SK-N-SH (cell line): ENCODE data around the gene CCL17. TPM values are rescaled to one million over a fixed set of nuclear protein-coding genes. Genes with fewer than 3 reads are reported as not detected.

ENCODE experiments used
- CTCF ChIA-PET: fragments of 300-600, 350-600 bp; formaldehyde crosslinking; extraction: SDS; loops from one replicate; lab custom pipeline; 2021; lab: Yijun Ruan, JAX
- POLR2A ChIA-PET: fragments of 350-600 bp; sonication (Branson Sonifier 250); formaldehyde crosslinking; extraction: SDS; loops from one replicate; lab custom pipeline; 2020; ENCODE audit warnings: antibody characterized with exemption, inconsistent platforms; lab: Yijun Ruan, JAX
- DNase-seq: peaks from one replicate; pipeline ENCODE4 v3.0.0; 2012
- H2AFZ ChIP-seq: fragments of 200-600 bp; sonication (generic); 2 replicates; pipeline ENCODE4 v1.8.1; 2016; ENCODE audit warnings: antibody characterized with exemption, mild to moderate bottlenecking, low read depth
- H3F3A ChIP-seq: fragments of 200-600 bp; sonication (generic); replicated peaks from 2 replicates; pipeline ENCODE3; 2016; ENCODE audit warnings: antibody characterized with exemption, mild to moderate bottlenecking; ENCODE audit not compliant: insufficient read depth
- H3K27ac ChIP-seq, 2 experiments: fragments of 200-500 bp in 1 of 2; fragments of 200-600 bp in 1 of 2; sonication (Bioruptor generic) in 1 of 2; sonication (generic), shearing (Covaris generic) in 1 of 2; 2 replicates each; pipeline versions ENCODE4 v1.5.1 to v1.6.1; 2014 to 2016; ENCODE audit warnings: low read depth in 2 of 2, inconsistent platforms in 1 of 2, low read length in 1 of 2, mild to moderate bottlenecking in 1 of 2, mixed read lengths in 1 of 2
- H3K27me3 ChIP-seq: fragments of 200-600 bp; sonication (generic), shearing (Covaris generic); 2 replicates; pipeline ENCODE4 v1.6.1; 2016; ENCODE audit warnings: mixed run types; ENCODE audit not compliant: insufficient read depth
- H3K36me3 ChIP-seq, 2 experiments: fragments of 200-500 bp in 1 of 2; fragments of 200-600 bp in 1 of 2; sonication (Bioruptor generic) in 1 of 2; sonication (generic) in 1 of 2; replicated peaks in 1 of 2; 2 replicates each; pipeline versions ENCODE3 to v1.5.1; 2014 to 2016; ENCODE audit warnings: low read length in 1 of 2, mild to moderate bottlenecking in 1 of 2; ENCODE audit not compliant: insufficient read depth in 2 of 2, control insufficient read depth in 1 of 2
- H3K4me1 ChIP-seq, 2 experiments: fragments of 200-500 bp in 1 of 2; fragments of 200-600 bp in 1 of 2; sonication (Bioruptor generic) in 1 of 2; sonication (generic), shearing (Covaris generic) in 1 of 2; 2 replicates each; pipeline versions ENCODE4 v1.5.1 to v1.6.1; 2014 to 2016; ENCODE audit warnings: low read depth in 1 of 2, low read length in 1 of 2, mixed run types in 1 of 2; ENCODE audit not compliant: insufficient read depth in 2 of 2, control insufficient read depth in 1 of 2
- H3K4me2 ChIP-seq: fragments of 200-600 bp; sonication (generic), shearing (Covaris generic); 2 replicates; pipeline ENCODE4 v1.6.1; 2017; ENCODE audit warnings: mixed run types
- H3K4me3 ChIP-seq, 2 experiments: fragments of 200-500 bp in 1 of 2; fragments of 200-600 bp in 1 of 2; sonication (Bioruptor generic) in 1 of 2; sonication (generic), shearing (Covaris generic) in 1 of 2; 2 replicates each; pipeline versions ENCODE4 v1.5.1 to v1.8.1; 2014 to 2016; ENCODE audit warnings: low read depth in 2 of 2, inconsistent platforms in 1 of 2, low read length in 1 of 2, mild to moderate bottlenecking in 1 of 2, mixed read lengths in 1 of 2, moderate library complexity in 1 of 2
- H3K79me2 ChIP-seq: fragments of 200-600 bp; sonication (generic); 2 replicates; pipeline ENCODE4 v1.8.1; 2017; ENCODE audit warnings: mild to moderate bottlenecking; ENCODE audit not compliant: insufficient read depth
- H3K9ac ChIP-seq: fragments of 200-600 bp; sonication (generic); 2 replicates; pipeline ENCODE4 v1.6.1; 2017; ENCODE audit warnings: mixed run types
- H3K9me2 ChIP-seq: fragments of 200-600 bp; sonication (generic); 2 replicates; pipeline ENCODE4 v1.6.1; 2017; ENCODE audit warnings: mixed run types
- H3K9me3 ChIP-seq: fragments of 200-600 bp; sonication (generic); 2 replicates; pipeline ENCODE4 v1.6.1; 2017; ENCODE audit warnings: mixed run types, mild to moderate bottlenecking, moderate library complexity
- H4K20me1 ChIP-seq: fragments of 200-600 bp; sonication (generic); 2 replicates; pipeline ENCODE4 v1.6.1; 2017; ENCODE audit warnings: mild to moderate bottlenecking, mixed run types; ENCODE audit not compliant: insufficient read depth
- CHD2 ChIP-seq: fragments of 150-350 bp; IDR thresholded peaks from 2 replicates; pipeline ENCODE4 v1.6.1; 2018; ENCODE audit warnings: low read length; ENCODE audit not compliant: partially characterized antibody
- ELF1 ChIP-seq: IDR thresholded peaks from 2 replicates; pipeline ENCODE4 v1.4.0; 2012
- EP300 ChIP-seq, 2 experiments: IDR thresholded peaks; 2 replicates each; pipeline versions ENCODE4 v1.4.0 to v1.6.1; 2012; ENCODE audit warnings: borderline replicate concordance in 1 of 2, low read depth in 1 of 2, low read length in 1 of 2
- FOXJ3 ChIP-seq: sonication (generic); formaldehyde crosslinking; IDR thresholded peaks from 2 replicates; pipeline ENCODE4 v1.5.1; 2020; ENCODE audit warnings: mild to moderate bottlenecking, missing genetic modification reagents
- IRF3 ChIP-seq: fragments of 150-350 bp; IDR thresholded peaks from 2 replicates; pipeline ENCODE4 v1.6.1; 2016; ENCODE audit warnings: mild to moderate bottlenecking, low read depth, low read length
- JUND ChIP-seq: IDR thresholded peaks from 2 replicates; pipeline ENCODE4 v1.4.0; 2012
- MXI1 ChIP-seq: IDR thresholded peaks from 2 replicates; pipeline ENCODE4 v1.6.1; 2012; ENCODE audit warnings: mild to moderate bottlenecking, low read depth, low read length, improper control_type of control experiment
- NFIC ChIP-seq: IDR thresholded peaks from 2 replicates; pipeline ENCODE4 v1.4.0; 2012; ENCODE audit warnings: borderline replicate concordance
- PBX3 ChIP-seq: IDR thresholded peaks from 2 replicates; pipeline ENCODE4; 2012
- RCOR1 ChIP-seq: fragments of 150-350 bp; IDR thresholded peaks from 2 replicates; pipeline ENCODE4 v1.6.1; 2017; ENCODE audit warnings: antibody characterized with exemption, low read length
- REST ChIP-seq: IDR thresholded peaks from 2 replicates; pipeline ENCODE4 v1.6.1; 2012; ENCODE audit warnings: mild to moderate bottlenecking, low read depth, low read length, moderate library complexity
- RFX5 ChIP-seq: IDR thresholded peaks from 2 replicates; pipeline ENCODE4 v1.6.1; 2012; ENCODE audit warnings: mild to moderate bottlenecking, improper control_type of control experiment, low read length
- SIN3A ChIP-seq: IDR thresholded peaks from 2 replicates; pipeline ENCODE4 v1.6.1; 2012; ENCODE audit warnings: low read depth, mild to moderate bottlenecking, low read length, moderate library complexity, borderline replicate concordance
- TCF12 ChIP-seq: IDR thresholded peaks from 2 replicates; pipeline ENCODE4 v1.4.0; 2012
- TEAD4 ChIP-seq: IDR thresholded peaks from 2 replicates; pipeline ENCODE4 v1.4.0; 2012; ENCODE audit warnings: mild to moderate bottlenecking, borderline replicate concordance; ENCODE audit not compliant: insufficient read depth
- ZBTB33 ChIP-seq: IDR thresholded peaks from 2 replicates; pipeline ENCODE4 v1.4.0; 2012; ENCODE audit warnings: low read depth, borderline replicate concordance
- WGBS: methylation state at CpG from one replicate; pipeline ENCODE4 v1.1.6; 2017; ENCODE audit warnings: low lambda C conversion rate; 5-methylcytosine and 5-hydroxymethylcytosine counted together
- polyA plus RNA-seq, 3 experiments: library from polyadenylated mRNA; depleted of rRNA; stranded (reverse); fragments of >200 nt; gene quantifications; 2 replicates each; pipeline ENCODE4 v1.2.3, GENCODE V29; 2012
- TF ChIP-seq, protein P1 (sequence below): fragments of 150-350 bp; IDR thresholded peaks from 2 replicates; pipeline ENCODE4 v1.6.1; 2017; ENCODE audit warnings: antibody characterized with exemption, low read length, low read depth, borderline replicate concordance

The CCL17 gene
- polyA plus RNA-seq, 1 of the 3 experiments (the other 2 are of a cell fraction), result not detected

DNA sequence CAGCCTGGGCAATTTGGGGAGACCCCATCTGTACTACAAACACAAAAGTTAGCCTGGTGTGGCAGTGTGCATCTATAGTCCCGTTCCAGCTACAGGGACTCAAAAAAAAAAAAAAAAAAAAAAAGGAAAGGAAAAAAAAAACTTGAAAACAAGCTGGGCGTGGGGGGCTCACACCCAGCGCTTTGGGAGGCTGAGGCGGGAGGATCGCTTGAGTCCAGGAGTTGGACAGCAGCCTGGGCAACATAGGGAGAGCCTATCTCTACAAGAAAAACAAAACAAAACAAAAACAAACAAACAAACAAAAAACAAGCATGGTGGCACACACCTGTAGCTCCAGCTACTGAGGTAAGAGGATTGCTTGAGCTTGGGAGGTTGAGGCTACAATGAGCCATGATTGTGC is 12.9 kb upstream of the CCL17 start:
- no peak for TF ChIP-seq REST
- no peak for TF ChIP-seq EP300 (IDR thresholded peaks at IDR 0.05; ENCODE audit: borderline replicate concordance in 1 of 2, low read depth in 1 of 2, low read length in 1 of 2)
- TF ChIP-seq, protein P1, sequence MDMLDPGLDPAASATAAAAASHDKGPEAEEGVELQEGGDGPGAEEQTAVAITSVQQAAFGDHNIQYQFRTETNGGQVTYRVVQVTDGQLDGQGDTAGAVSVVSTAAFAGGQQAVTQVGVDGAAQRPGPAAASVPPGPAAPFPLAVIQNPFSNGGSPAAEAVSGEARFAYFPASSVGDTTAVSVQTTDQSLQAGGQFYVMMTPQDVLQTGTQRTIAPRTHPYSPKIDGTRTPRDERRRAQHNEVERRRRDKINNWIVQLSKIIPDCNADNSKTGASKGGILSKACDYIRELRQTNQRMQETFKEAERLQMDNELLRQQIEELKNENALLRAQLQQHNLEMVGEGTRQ, result no peak
- no peak for TF ChIP-seq CHD2
- no peak for TF ChIP-seq ZBTB33
- TF ChIP-seq MXI1, result no peak
- TF ChIP-seq TEAD4, result no peak
- TF ChIP-seq IRF3, result no peak
- 72% methylated on average over 5 of the region's 5 CpGs for WGBS
- Histone ChIP-seq H3K27me3 (no peaks in the 10 kb centered on the region), H3K4me3 (no peak overlapping the region), H2AFZ (no peak overlapping the region), H3K4me2 (no peak overlapping the region), H3K79me2 (no peaks in the 10 kb centered on the region), H3K27ac (no peak overlapping the region), H3K9me3 (no peaks in the 10 kb centered on the region), H3F3A (no peaks in the 10 kb centered on the region), H3K9me2 (no peaks in the 10 kb centered on the region), H3K9ac (no peak overlapping the region), H4K20me1 (no peaks in the 10 kb centered on the region), H3K4me1 (no peaks in the 10 kb centered on the region), H3K36me3 (no peaks in the 10 kb centered on the region)
- ChIA-PET CTCF (interaction anchor here (1.3 to 1.5 kb wide), 2 partner anchors 22 to 131 kb away, joined by 3 read pairs; no protein-coding TSS in a partner anchor), POLR2A (no interaction called here)
- DNase-seq, result no peak

DNA sequence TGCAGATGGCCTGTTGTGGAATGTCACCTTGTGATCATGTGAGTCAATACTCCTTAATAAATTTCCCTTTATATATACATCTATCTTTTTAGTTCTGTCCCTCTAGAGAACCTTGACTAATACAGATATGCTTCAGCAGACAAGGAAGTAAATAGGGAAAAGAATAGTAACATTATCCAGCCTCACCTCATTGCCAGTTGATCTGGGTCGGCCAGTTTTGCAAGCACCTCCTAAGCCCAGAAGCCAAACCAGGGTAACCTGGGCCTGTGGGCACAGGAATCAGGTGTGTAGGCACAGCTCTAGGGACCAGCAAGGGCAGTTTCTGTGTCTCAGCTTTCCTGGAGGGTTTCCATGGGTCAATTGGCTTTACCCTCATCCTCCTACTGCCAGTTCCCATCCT is 11.9 kb upstream of the CCL17 start:
- 63% methylated on average over 1 of the region's 1 CpG for WGBS
- Histone ChIP-seq H3K9me3 (no peaks in the 10 kb centered on the region), H3F3A (no peaks in the 10 kb centered on the region), H3K4me3 (no peak overlapping the region), H3K27ac (no peak overlapping the region), H3K4me2 (no peak overlapping the region), H3K36me3 (no peaks in the 10 kb centered on the region), H2AFZ (no peak overlapping the region), H3K4me1 (no peaks in the 10 kb centered on the region), H3K9me2 (no peaks in the 10 kb centered on the region), H3K9ac (no peak overlapping the region), H3K27me3 (no peaks in the 10 kb centered on the region), H4K20me1 (no peaks in the 10 kb centered on the region), H3K79me2 (no peaks in the 10 kb centered on the region)
- POLR2A ChIA-PET, result no interaction called here
- DNase-seq, result no peak
- CTCF ChIA-PET, result interaction anchor here (0.6 to 1.5 kb wide), 3 partner anchors 21 to 213 kb away, joined by 3 read pairs; no protein-coding TSS in a partner anchor
- TF ChIP-seq TEAD4 (no peak), ZBTB33 (no peak), SIN3A (no peak), JUND (no peak), CHD2 (no peak), RCOR1 (no peak), ELF1 (no peak), RFX5 (no peak), NFIC (no peak), TCF12 (no peak), PBX3 (no peak), FOXJ3 (no peak)
